ENCODE measurements around the gene UNC79. TPM values are rescaled to one million over a fixed set of nuclear protein-coding genes. Genes with fewer than 3 reads are reported as not detected.

Gene UNC79
- total RNA-seq, 4 donors from 2014 or later = 0.33 to 0.73 (median 0.51) TPM

- intact Hi-C loops (cut with DNase I; ENCODE audit: low total_unique reads) = no loop called here
- Histone ChIP-seq H3K4me3 (no peak overlapping the region), H3K4me1 (no peaks in the 10 kb centered on the region), H3K9me3 (no peaks in the 10 kb centered on the region), H3K27me3 (peaks cover 0 to 10% (median 0%) of the 10 kb centered on the region in 3 donors), H3K27ac (no peak overlapping the region), H3K36me3 (no peaks in the 10 kb centered on the region)
- TF ChIP-seq CTCF (IDR thresholded peaks at IDR 0.05 in 4 of 5, conservative IDR thresholded peaks at IDR 0.05 in 1 of 5) (no peak), POLR2A (IDR thresholded peaks at IDR 0.05) (no peak)
- DNase-seq = no peak
- in situ Hi-C loops (cut with MboI; ENCODE audit: low sequenced_read_pairs in 4 of 4) = no loop called here
- ATAC-seq = no peak
Observed at GRCh38 chr14:93712079-93712837, 281.5 kb downstream of the UNC79 start.

- H3K4me1 ChIP-seq = no peaks in the 10 kb centered on the region
- no peak for ATAC-seq
Observed at GRCh38 chr14:93712838-93713724, 282.3 kb downstream of the UNC79 start.

GRCh38 chr14:93713726-93714405 lies 283.1 kb downstream of the UNC79 start:
- intact Hi-C loops (cut with DNase I; ENCODE audit: low total_unique reads) = no loop called here
- Histone ChIP-seq H3K27me3 (peaks cover 0 to 10% (median 0%) of the 10 kb centered on the region in 3 donors), H3K9me3 (no peaks in the 10 kb centered on the region), H3K27ac (no peak overlapping the region), H3K4me1 (no peaks in the 10 kb centered on the region), H3K4me3 (no peak overlapping the region), H3K36me3 (no peaks in the 10 kb centered on the region)
- ATAC-seq (no peak), DNase-seq (no peak)
- in situ Hi-C loops (cut with MboI; ENCODE audit: low sequenced_read_pairs in 4 of 4) = no loop called here
- no peak for TF ChIP-seq CTCF (IDR thresholded peaks at IDR 0.05 in 4 of 5, conservative IDR thresholded peaks at IDR 0.05 in 1 of 5)
- no peak for TF ChIP-seq POLR2A (IDR thresholded peaks at IDR 0.05)

More at GRCh38 chr14:93712838-93713724, 282.3 kb downstream of the UNC79 start:
- Histone ChIP-seq H3K9me3 (no peaks in the 10 kb centered on the region), H3K27ac (no peak overlapping the region), H3K27me3 (peaks cover 0 to 10% (median 0%) of the 10 kb centered on the region in 3 donors), H3K4me3 (no peak overlapping the region), H3K36me3 (no peaks in the 10 kb centered on the region)
- DNase-seq = no peak
- intact Hi-C loops (cut with DNase I; ENCODE audit: low total_unique reads) = no loop called here
- TF ChIP-seq POLR2A (IDR thresholded peaks at IDR 0.05) = no peak
- in situ Hi-C loops (cut with MboI; ENCODE audit: low sequenced_read_pairs in 4 of 4) = no loop called here

- Histone ChIP-seq H3K27me3 (peaks cover 0 to 10% (median 0%) of the 10 kb centered on the region in 3 donors), H3K4me3 (no peak overlapping the region), H3K36me3 (no peaks in the 10 kb centered on the region), H3K9me3 (no peaks in the 10 kb centered on the region), H3K4me1 (no peaks in the 10 kb centered on the region), H3K27ac (no peak overlapping the region)
- TF ChIP-seq POLR2A (IDR thresholded peaks at IDR 0.05) (no peak), CTCF (IDR thresholded peaks at IDR 0.05 in 4 of 5, conservative IDR thresholded peaks at IDR 0.05 in 1 of 5) (no peak)
- intact Hi-C loops (cut with DNase I; ENCODE audit: low total_unique reads) = no loop called here
- ATAC-seq (no peak), DNase-seq (no peak)
- in situ Hi-C loops (cut with MboI; ENCODE audit: low sequenced_read_pairs in 4 of 4) = no loop called here
Observed at GRCh38 chr14:93714605-93715004, 283.9 kb downstream of the UNC79 start.

Measured in gastrocnemius medialis (tissue), 4 donors.